Stomach smooth muscle (tissue), 2 donors: Measurements from ENCODE around the gene CHCHD6.

Source experiments
- H3K27ac ChIP-seq: one replicate; pipeline ENCODE4 v1.7.0; 2013; ENCODE audit warnings: mild to moderate bottlenecking, low read length, inconsistent platforms
- H3K27me3 ChIP-seq, 2 donors: one replicate each; pipeline ENCODE4 v1.7.0; 2013; ENCODE audit warnings: low read length in 2 of 2; ENCODE audit not compliant: insufficient read depth in 2 of 2, control insufficient read depth in 1 of 2
- H3K36me3 ChIP-seq, 2 donors: one replicate each; pipeline ENCODE4 v1.7.0; 2013; ENCODE audit warnings: low read length in 2 of 2; ENCODE audit not compliant: control insufficient read depth in 2 of 2, insufficient read depth in 2 of 2
- H3K4me1 ChIP-seq: one replicate; pipeline ENCODE4 v1.7.0; 2013; ENCODE audit warnings: low read length; ENCODE audit not compliant: control insufficient read depth, insufficient read depth
- H3K4me3 ChIP-seq, 2 donors: one replicate each; pipeline ENCODE4 v1.7.0; 2013; ENCODE audit warnings: low read length in 2 of 2
- H3K9ac ChIP-seq, 2 donors: one replicate each; pipeline ENCODE4 v1.7.0; 2013; ENCODE audit warnings: low read length in 2 of 2, mild to moderate bottlenecking in 1 of 2
- H3K9me3 ChIP-seq, 2 donors: one replicate each; pipeline ENCODE4 v1.7.0; 2013; ENCODE audit warnings: low read length in 2 of 2; ENCODE audit not compliant: control insufficient read depth in 2 of 2
- donor health status: healthy.
- donor health status: Pancreatic carcinoma.

The CHCHD6 gene

GRCh38 chr3:127003601-127004280, 299.7 kb downstream of the CHCHD6 start:
- peaks cover 0 to 12% of the 10 kb centered on the region in 2 donors for H3K36me3 ChIP-seq
- H3K4me1 ChIP-seq, result peaks cover 29% of the 10 kb centered on the region
- H3K9me3 ChIP-seq, result no peaks in the 10 kb centered on the region
- no peak overlapping the region for H3K27ac ChIP-seq
- H3K9ac ChIP-seq, result no peak overlapping the region
- H3K27me3 ChIP-seq, result no peaks in the 10 kb centered on the region
- H3K4me3 ChIP-seq, result no peak overlapping the region

- no peak overlapping the region for H3K4me3 ChIP-seq
- peaks cover 0 to 12% of the 10 kb centered on the region in 2 donors for H3K36me3 ChIP-seq
- H3K9me3 ChIP-seq, result no peaks in the 10 kb centered on the region
- no peak overlapping the region for H3K27ac ChIP-seq
- H3K27me3 ChIP-seq, result no peaks in the 10 kb centered on the region
- peaks cover 31% of the 10 kb centered on the region for H3K4me1 ChIP-seq
- no peak overlapping the region for H3K9ac ChIP-seq
Measured at GRCh38 chr3:127004641-127005397, 300.8 kb downstream of the CHCHD6 start.

GRCh38 chr3:127005864-127006500, 301.9 kb downstream of the CHCHD6 start:
- Histone ChIP-seq H3K36me3 (peaks cover 0 to 13% of the 10 kb centered on the region in 2 donors), H3K4me3 (no peak overlapping the region), H3K27ac (no peak overlapping the region), H3K9me3 (no peaks in the 10 kb centered on the region), H3K9ac (no peak overlapping the region), H3K27me3 (no peaks in the 10 kb centered on the region), H3K4me1 (peaks cover 28% of the 10 kb centered on the region)

DNA sequence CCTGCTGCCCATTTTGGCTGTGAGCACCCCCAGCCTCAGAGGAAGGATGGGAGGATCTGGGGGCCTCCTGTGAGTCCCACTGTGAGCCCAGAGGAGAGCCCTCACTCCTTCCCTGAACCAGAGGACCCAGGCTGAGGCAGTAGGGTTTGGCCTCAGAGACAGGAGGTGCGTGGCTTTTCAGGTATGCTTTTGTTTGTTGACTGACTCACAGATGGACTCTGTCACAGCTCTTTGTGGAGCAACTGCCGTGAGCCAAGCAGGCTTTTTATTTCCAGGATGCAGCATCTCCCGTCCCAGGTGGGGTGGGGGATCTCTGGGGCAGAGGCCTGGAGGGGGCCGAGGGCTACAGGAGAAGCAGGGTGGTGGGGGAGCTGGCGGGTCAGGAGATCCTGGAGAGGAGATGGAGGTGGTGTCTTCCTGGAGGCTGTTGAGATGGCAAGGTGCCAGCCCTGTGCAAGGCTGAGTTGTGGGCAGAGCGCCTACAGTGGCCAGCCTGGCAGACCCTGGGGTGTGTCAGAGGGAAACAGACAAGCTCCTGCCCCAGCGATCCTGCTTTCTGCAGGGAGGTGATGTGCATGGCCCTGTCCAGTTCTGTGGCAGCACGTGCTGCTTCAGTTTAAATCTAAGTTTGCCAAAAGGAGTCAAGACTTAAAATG, 302.9 kb downstream of the CHCHD6 start:
- H3K27ac ChIP-seq, result no peak overlapping the region
- no peak overlapping the region for H3K9ac ChIP-seq
- H3K36me3 ChIP-seq, result peaks cover 3 to 14% of the 10 kb centered on the region in 2 donors
- no peaks in the 10 kb centered on the region for H3K27me3 ChIP-seq
- peaks cover 24% of the 10 kb centered on the region for H3K4me1 ChIP-seq
- no peak overlapping the region for H3K4me3 ChIP-seq
- no peaks in the 10 kb centered on the region for H3K9me3 ChIP-seq

DNA sequence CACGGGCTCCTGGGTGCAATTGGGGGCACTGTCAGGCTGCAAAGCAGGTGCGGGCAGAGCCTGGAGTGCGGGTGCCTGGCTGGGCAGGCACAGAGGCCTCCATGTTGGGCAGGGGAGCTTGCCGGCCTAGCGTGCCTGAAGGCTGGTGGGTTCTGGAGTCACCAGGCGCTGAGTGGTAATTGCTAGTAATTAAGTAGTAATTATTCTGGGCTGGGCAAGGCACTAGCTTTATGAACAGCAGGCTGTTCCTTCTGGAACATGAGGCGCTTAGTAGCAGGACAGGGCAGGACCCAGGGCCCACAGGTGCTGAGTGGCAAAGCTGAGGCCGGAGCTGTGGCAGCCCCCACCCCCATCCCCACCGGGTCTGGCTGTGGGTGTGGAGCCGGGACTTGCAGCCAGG, 304.2 kb downstream of the CHCHD6 start:
- Histone ChIP-seq H3K27me3 (no peaks in the 10 kb centered on the region), H3K4me1 (peaks cover 13% of the 10 kb centered on the region), H3K36me3 (peaks cover 8 to 22% of the 10 kb centered on the region in 2 donors), H3K9ac (no peak overlapping the region), H3K4me3 (no peak overlapping the region), H3K27ac (no peak overlapping the region), H3K9me3 (no peaks in the 10 kb centered on the region)

DNA sequence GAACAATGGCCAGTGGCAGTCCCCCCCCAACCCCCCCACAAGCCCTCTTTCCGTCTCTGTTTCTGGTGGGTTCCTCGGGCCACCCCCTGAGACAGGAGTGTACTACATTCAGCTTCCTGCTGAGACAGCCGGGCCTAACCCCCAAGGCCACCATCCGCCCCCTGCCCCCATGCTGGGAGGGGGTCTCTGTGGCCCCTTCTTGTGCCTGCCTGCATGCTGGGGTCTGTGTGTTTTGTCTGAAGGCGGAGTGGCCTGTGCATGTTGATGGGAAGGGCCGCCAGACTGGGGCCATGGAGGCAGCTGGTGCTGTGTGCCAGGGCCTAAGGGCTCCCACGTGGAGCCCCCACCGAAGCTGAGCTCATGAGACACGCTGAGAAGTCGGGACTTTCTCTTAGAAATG, 305.5 kb downstream of the CHCHD6 start:
- Histone ChIP-seq H3K27ac (no peak overlapping the region), H3K9ac (no peak overlapping the region), H3K9me3 (no peaks in the 10 kb centered on the region), H3K4me3 (no peak overlapping the region), H3K4me1 (peaks cover 8% of the 10 kb centered on the region), H3K36me3 (peaks cover 11 to 24% of the 10 kb centered on the region in 2 donors), H3K27me3 (no peaks in the 10 kb centered on the region)
